IMR-90 (cell line): ENCODE results near the gene GSTA2. TPM values are rescaled to one million over a fixed set of nuclear protein-coding genes. Genes with fewer than 3 reads are reported as not detected.

Experiments used
- ATAC-seq: fragments of 200-7000 bp; cut with Tn5 transposase; 2 replicates; pipeline ENCODE4 v1.9.1; 2020; ENCODE audit warnings: low read depth, mild to moderate bottlenecking, moderate library complexity
- BruUV-seq: library from RNA; stranded (reverse); fragments of 400-500 nt; replicated peaks from 2 replicates; lab custom pipeline; 2021; lab: Mats Ljungman, UMichigan
- CTCF ChIA-PET: fragments of 300-600 bp; formaldehyde crosslinking; extraction: SDS; loops from one replicate; lab custom pipeline; 2021; ENCODE audit warnings: antibody characterized with exemption; lab: Yijun Ruan, JAX
- POLR2A ChIA-PET: fragments of 300-600 bp; sonication (Branson Sonifier 250); formaldehyde crosslinking; loops from one replicate; lab custom pipeline; 2022; ENCODE audit warnings: antibody characterized with exemption; ENCODE audit not compliant: unreplicated experiment; lab: Charles Lee
- DNase-seq: peaks from one replicate; pipeline ENCODE4 v3.0.0; 2013
- H2AFZ ChIP-seq: replicated peaks from 2 replicates; pipeline ENCODE3; 2013; ENCODE audit warnings: low read length, mild to moderate bottlenecking; ENCODE audit not compliant: poor library complexity
- H2AK5ac ChIP-seq: 2 replicates; pipeline ENCODE4 v1.6.1; 2013; ENCODE audit warnings: low read depth, low read length, inconsistent platforms
- H2AK9ac ChIP-seq: replicated peaks from 2 replicates; pipeline ENCODE3; 2013; ENCODE audit warnings: mild to moderate bottlenecking, low read depth, low read length, moderate library complexity; ENCODE audit not compliant: poor library complexity
- H2BK120ac ChIP-seq: 2 replicates; pipeline ENCODE4 v1.6.1; 2013; ENCODE audit warnings: low read depth, low read length, inconsistent platforms
- H2BK15ac ChIP-seq: 3 replicates; pipeline ENCODE4 v1.6.1; 2013; ENCODE audit warnings: low read depth, low read length, inconsistent platforms
- H2BK20ac ChIP-seq: 2 replicates; pipeline ENCODE4 v1.6.1; 2013; ENCODE audit warnings: low read depth, mild to moderate bottlenecking, inconsistent platforms, low read length, moderate library complexity
- H2BK5ac ChIP-seq: 2 replicates; pipeline ENCODE4 v1.6.1; 2013; ENCODE audit warnings: mild to moderate bottlenecking, low read depth, low read length, inconsistent platforms; ENCODE audit not compliant: poor library complexity, severe bottlenecking
- H3K14ac ChIP-seq: replicated peaks from 2 replicates; pipeline ENCODE4 v1.6.1; 2013; ENCODE audit warnings: low read depth, low read length, inconsistent platforms
- H3K18ac ChIP-seq: 2 replicates; pipeline ENCODE4 v1.6.1; 2013; ENCODE audit warnings: low read depth, low read length, control low read depth
- H3K23ac ChIP-seq: 2 replicates; pipeline ENCODE4 v1.6.1; 2013; ENCODE audit warnings: low read depth, low read length, inconsistent platforms
- H3K27ac ChIP-seq: 2 replicates; pipeline ENCODE4 v1.5.1; 2013; ENCODE audit warnings: mild to moderate bottlenecking, control low read depth, low read length; ENCODE audit not compliant: insufficient read depth
- H3K27me3 ChIP-seq: 2 replicates; pipeline ENCODE4 v1.6.1; 2013; ENCODE audit warnings: low read length; ENCODE audit not compliant: control insufficient read depth, insufficient read depth
- H3K36me3 ChIP-seq: 2 replicates; pipeline ENCODE4 v1.6.1; 2013; ENCODE audit warnings: low read length, mixed read lengths; ENCODE audit not compliant: control insufficient read depth, insufficient read depth
- H3K4ac ChIP-seq: 2 replicates; pipeline ENCODE4 v1.6.1; 2013; ENCODE audit warnings: low read depth, low read length, inconsistent platforms
- H3K4me1 ChIP-seq: 2 replicates; pipeline ENCODE4 v1.6.1; 2013; ENCODE audit warnings: low read length, mixed read lengths; ENCODE audit not compliant: control insufficient read depth, insufficient read depth
- H3K4me2 ChIP-seq: 2 replicates; pipeline ENCODE4 v1.6.1; 2013; ENCODE audit warnings: low read depth, mild to moderate bottlenecking, control low read depth, low read length, moderate library complexity
- H3K4me3 ChIP-seq: 2 replicates; pipeline ENCODE4 v1.5.1; 2013; ENCODE audit warnings: low read depth, mild to moderate bottlenecking, control low read depth, low read length, moderate library complexity; ENCODE audit not compliant: insufficient read depth
- H3K56ac ChIP-seq: 2 replicates; pipeline ENCODE4 v1.6.1; 2013; ENCODE audit warnings: low read length, inconsistent platforms; ENCODE audit not compliant: insufficient read depth; ENCODE audit errors: extremely low read depth
- H3K79me1 ChIP-seq, 2 experiments: 2 replicates each; pipeline ENCODE4 v1.6.1; 2013; ENCODE audit warnings: low read length in 2 of 2, inconsistent platforms in 1 of 2, low read depth in 1 of 2
- H3K9ac ChIP-seq: 2 replicates; pipeline ENCODE4 v1.6.1; 2013; ENCODE audit warnings: low read depth, low read length, control low read depth
- H3K9me1 ChIP-seq: 2 replicates; pipeline ENCODE4 v1.6.1; 2013; ENCODE audit warnings: low read length, inconsistent platforms; ENCODE audit not compliant: insufficient read depth
- H3K9me3 ChIP-seq: 2 replicates; pipeline ENCODE4 v1.6.1; 2013; ENCODE audit warnings: low read length; ENCODE audit not compliant: control insufficient read depth, insufficient read depth
- H4K20me1 ChIP-seq: 2 replicates; pipeline ENCODE4 v1.6.1; 2013; ENCODE audit warnings: low read length, inconsistent platforms; ENCODE audit not compliant: insufficient read depth
- H4K5ac ChIP-seq: 2 replicates; pipeline ENCODE4 v1.6.1; 2013; ENCODE audit warnings: mild to moderate bottlenecking, low read depth, low read length, control low read depth
- H4K8ac ChIP-seq, 2 experiments: 2 replicates each; pipeline ENCODE4 v1.6.1; 2013; ENCODE audit warnings: low read depth in 2 of 2, low read length in 2 of 2, control low read depth in 1 of 2, inconsistent platforms in 1 of 2
- H4K91ac ChIP-seq: 2 replicates; pipeline ENCODE4 v1.6.1; 2013; ENCODE audit warnings: low read depth, low read length, inconsistent platforms; ENCODE audit not compliant: insufficient read depth
- BHLHE40 ChIP-seq: fragments of 150-350 bp; IDR thresholded peaks from 2 replicates; pipeline ENCODE4 v1.6.1; 2016; ENCODE audit warnings: mild to moderate bottlenecking, low read depth, low read length
- CEBPB ChIP-seq: IDR thresholded peaks from 2 replicates; pipeline ENCODE4 v1.6.1; 2012; ENCODE audit warnings: low read depth, low read length, improper control_type of control experiment
- CHD1 ChIP-seq: IDR thresholded peaks from 2 replicates; pipeline ENCODE4 v1.6.1; 2012; ENCODE audit warnings: low read depth, low read length, improper control_type of control experiment
- CTCF ChIP-seq: conservative IDR thresholded peaks from 2 replicates; pipeline ENCODE4 v1.5.1; 2012; ENCODE audit warnings: mild to moderate bottlenecking, low read depth, low read length, improper control_type of control experiment
- FOS ChIP-seq: fragments of 150-350 bp; IDR thresholded peaks from 2 replicates; pipeline ENCODE4 v1.6.1; 2016; ENCODE audit warnings: low read depth, low read length
- MAFK ChIP-seq: IDR thresholded peaks from 2 replicates; pipeline ENCODE4 v1.6.1; 2012; ENCODE audit warnings: low read depth, low read length, improper control_type of control experiment
- MAZ ChIP-seq: IDR thresholded peaks from 2 replicates; pipeline ENCODE4 v1.6.1; 2012; ENCODE audit warnings: low read depth, mild to moderate bottlenecking, low read length, improper control_type of control experiment, moderate library complexity, borderline replicate concordance
- MXI1 ChIP-seq: IDR thresholded peaks from 2 replicates; pipeline ENCODE4 v1.6.1; 2012; ENCODE audit warnings: low read depth, mild to moderate bottlenecking, low read length, moderate library complexity, borderline replicate concordance
- NFE2L2 ChIP-seq: fragments of 150-350 bp; IDR thresholded peaks from 2 replicates; pipeline ENCODE4 v1.6.1; 2016; ENCODE audit warnings: low read depth, mild to moderate bottlenecking, low read length
- POLR2A ChIP-seq: IDR thresholded peaks from 2 replicates; pipeline ENCODE4 v1.6.1; 2012; ENCODE audit warnings: mild to moderate bottlenecking, low read depth, low read length
- RAD21 ChIP-seq: IDR thresholded peaks from 2 replicates; pipeline ENCODE4 v1.6.1; 2012; ENCODE audit warnings: low read length, improper control_type of control experiment
- RCOR1 ChIP-seq: IDR thresholded peaks from 2 replicates; pipeline ENCODE4 v1.6.1; 2012; ENCODE audit warnings: mild to moderate bottlenecking, low read length, improper control_type of control experiment; ENCODE audit not compliant: insufficient replicate concordance
- RFX5 ChIP-seq: IDR thresholded peaks from 2 replicates; pipeline ENCODE4 v1.8.0; 2012; ENCODE audit warnings: low read depth, mild to moderate bottlenecking, low read length, moderate library complexity
- SMC3 ChIP-seq: fragments of 150-350 bp; IDR thresholded peaks from 2 replicates; pipeline ENCODE4 v1.6.1; 2016; ENCODE audit warnings: low read depth, mild to moderate bottlenecking, antibody characterized with exemption, low read length, moderate library complexity
- WGBS, 2 experiments: methylation state at CpG; one replicate each; pipeline versions ENCODE4 v1.1.5 to v1.1.7; 2013; ENCODE audit warnings: missing lambda C conversion rate in 2 of 2; ENCODE audit not compliant: insufficient read length in 1 of 2; ENCODE audit errors: extremely low coverage in 2 of 2; 5-methylcytosine and 5-hydroxymethylcytosine counted together
- dilution Hi-C: fragments of 300-500 bp; cut with HindIII; formaldehyde crosslinking; loops from one replicate; pipeline ENCODE4 v1.14.3; 2018; ENCODE audit warnings: low sequenced_read_pairs; ENCODE audit not compliant: unreplicated experiment
- in situ Hi-C: fragments of 300-500 bp; cut with MboI; formaldehyde crosslinking; loops from 3 replicates; pipeline ENCODE4 v1.14.3; 2019; ENCODE audit warnings: low sequenced_read_pairs, inconsistent platforms, mixed read lengths
- intact Hi-C: fragments of 100-400 bp; cut with micrococcal nuclease; formaldehyde crosslinking; loops from 2 replicates; pipeline ENCODE4 v1.10.0; 2022
- polyA plus RNA-seq, 3 experiments: library from polyadenylated mRNA; depleted of rRNA; stranded (reverse); fragments of >200 nt; gene quantifications; 2 replicates each; pipeline ENCODE4 v1.2.3, GENCODE V29; 2012; ENCODE audit warnings: low replicate concordance in 1 of 3
- total RNA-seq: library from RNA; depleted of rRNA; stranded (reverse); fragments of >200 nt; gene quantifications from 2 replicates; pipeline ENCODE4 v1.2.3, GENCODE V29; 2012
- TF ChIP-seq, protein P1 (sequence below): fragments of 150-350 bp; IDR thresholded peaks from 2 replicates; pipeline ENCODE4 v1.6.1; 2017; ENCODE audit warnings: mild to moderate bottlenecking, antibody characterized with exemption, low read length, low read depth
- TF ChIP-seq, protein P2 (sequence below): fragments of 150-350 bp; IDR thresholded peaks from 2 replicates; pipeline ENCODE4 v1.6.1; 2016; ENCODE audit warnings: low read depth, mild to moderate bottlenecking, low read length, moderate library complexity, borderline replicate concordance

Gene GSTA2
- total and polyA plus RNA-seq, 2 of the 4 experiments (the other 2 are of a cell fraction): not detected

GRCh38 chr6:52706001-52706400, 57.3 kb downstream of the GSTA2 start:
- H3K79me1 ChIP-seq: no peaks in the 10 kb centered on the region
- H3K23ac ChIP-seq: no peak overlapping the region
- no peak overlapping the region for H3K9ac ChIP-seq
- no peak overlapping the region for H3K4me3 ChIP-seq
- no peak overlapping the region for H2BK20ac ChIP-seq
- BruUV-seq: no TSS peak
- peaks cover 4% of the 10 kb centered on the region for H3K27me3 ChIP-seq
- DNase-seq (no peak), ATAC-seq (no peak)
- POLR2A ChIA-PET: no interaction called here
- H3K4me2 ChIP-seq: no peak overlapping the region
- no peak overlapping the region for H3K4ac ChIP-seq
- H3K4me1 ChIP-seq: no peaks in the 10 kb centered on the region
- no peak overlapping the region for H2AK5ac ChIP-seq
- no peaks in the 10 kb centered on the region for H4K20me1 ChIP-seq
- H3K14ac ChIP-seq: no peak overlapping the region
- no peaks in the 10 kb centered on the region for H3K9me3 ChIP-seq
- no peak overlapping the region for H3K27ac ChIP-seq
- no peak overlapping the region for H2BK5ac ChIP-seq
- H2BK15ac ChIP-seq: no peak overlapping the region
- no peak overlapping the region for H4K91ac ChIP-seq
- no peak overlapping the region for H3K18ac ChIP-seq
- no peak overlapping the region for H2AK9ac ChIP-seq
- no peaks in the 10 kb centered on the region for H3K9me1 ChIP-seq
- no CpG with 5 or more reads among the region's 3 CpGs for WGBS, 2 experiments
- intact Hi-C loops: no loop called here
- H2BK120ac ChIP-seq: no peak overlapping the region
- no peak overlapping the region for H2AFZ ChIP-seq
- no peak overlapping the region for H4K5ac ChIP-seq
- TF ChIP-seq RFX5 (no peak), CEBPB (no peak), RAD21 (no peak), BHLHE40 (no peak), POLR2A (no peak), MAZ (no peak), CTCF (no peak), MXI1 (no peak), FOS (no peak), CHD1 (no peak), SMC3 (no peak), RCOR1 (no peak), MAFK (no peak), NFE2L2 (no peak)
- TF ChIP-seq, protein P1, sequence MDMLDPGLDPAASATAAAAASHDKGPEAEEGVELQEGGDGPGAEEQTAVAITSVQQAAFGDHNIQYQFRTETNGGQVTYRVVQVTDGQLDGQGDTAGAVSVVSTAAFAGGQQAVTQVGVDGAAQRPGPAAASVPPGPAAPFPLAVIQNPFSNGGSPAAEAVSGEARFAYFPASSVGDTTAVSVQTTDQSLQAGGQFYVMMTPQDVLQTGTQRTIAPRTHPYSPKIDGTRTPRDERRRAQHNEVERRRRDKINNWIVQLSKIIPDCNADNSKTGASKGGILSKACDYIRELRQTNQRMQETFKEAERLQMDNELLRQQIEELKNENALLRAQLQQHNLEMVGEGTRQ: no peak
- TF ChIP-seq, protein P2, sequence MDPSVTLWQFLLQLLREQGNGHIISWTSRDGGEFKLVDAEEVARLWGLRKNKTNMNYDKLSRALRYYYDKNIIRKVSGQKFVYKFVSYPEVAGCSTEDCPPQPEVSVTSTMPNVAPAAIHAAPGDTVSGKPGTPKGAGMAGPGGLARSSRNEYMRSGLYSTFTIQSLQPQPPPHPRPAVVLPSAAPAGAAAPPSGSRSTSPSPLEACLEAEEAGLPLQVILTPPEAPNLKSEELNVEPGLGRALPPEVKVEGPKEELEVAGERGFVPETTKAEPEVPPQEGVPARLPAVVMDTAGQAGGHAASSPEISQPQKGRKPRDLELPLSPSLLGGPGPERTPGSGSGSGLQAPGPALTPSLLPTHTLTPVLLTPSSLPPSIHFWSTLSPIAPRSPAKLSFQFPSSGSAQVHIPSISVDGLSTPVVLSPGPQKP: no peak
- in situ Hi-C loops: no loop called here
- H4K8ac ChIP-seq: no peak overlapping the region
- no peaks in the 10 kb centered on the region for H3K36me3 ChIP-seq
- dilution Hi-C loops: no loop called here
- no peak overlapping the region for H3K56ac ChIP-seq
- CTCF ChIA-PET: interaction anchor here (0.7 kb wide), 1 partner anchor 12 kb away, joined by 3 read pairs; no protein-coding TSS in a partner anchor
